Upper lobe of left lung (tissue), 6 donors: Measurements from ENCODE around the gene SCAMP3. TPM values are rescaled to one million over a fixed set of nuclear protein-coding genes. Genes with fewer than 3 reads are reported as not detected.
"Not testable (repeated sequence)": the region's sequence is repeated elsewhere in the genome, so short reads cannot be mapped to it uniquely, and the experiment has no call there.

ENCODE experiments used
- ATAC-seq, 2 donors: fragments of 200-7000 bp; cut with Tn5 transposase; one replicate each; pipeline ENCODE4 v1.9.1; 2022; ENCODE audit warnings: mild to moderate bottlenecking in 2 of 2, moderate library complexity in 2 of 2; ENCODE audit not compliant: low FRiP score in 2 of 2
- DNase-seq, 2 donors: peaks; one replicate each; pipeline ENCODE4 v3.0.0-alpha.2; 2019 to 2020
- H3K27ac ChIP-seq, 4 donors: fragments of 200-600 bp; sonication (generic); one replicate each; pipeline ENCODE4 v1.5.1; 2016 to 2019
- H3K27me3 ChIP-seq, 4 donors: fragments of 200-600 bp; sonication (generic); one replicate each; pipeline ENCODE4 v1.5.1; 2017 to 2019
- H3K36me3 ChIP-seq, 4 donors: fragments of 200-600 bp; sonication (generic); one replicate each; pipeline ENCODE4 v1.5.1; 2016 to 2019
- H3K4me1 ChIP-seq, 4 donors: fragments of 200-600 bp; sonication (generic); one replicate each; pipeline ENCODE4 v1.5.1; 2018 to 2019
- H3K4me3 ChIP-seq, 4 donors: fragments of 200-600 bp; sonication (generic); one replicate each; pipeline ENCODE4 v1.5.1; 2017 to 2019; ENCODE audit warnings: mild to moderate bottlenecking in 2 of 4, moderate library complexity in 1 of 4
- H3K9me3 ChIP-seq, 4 donors: fragments of 200-600 bp; sonication (generic); one replicate each; pipeline ENCODE4 v1.5.1; 2018 to 2019
- CTCF ChIP-seq, 6 experiments: fragments of 450-650 bp in 4 of 6; fragments of 200-600 bp in 2 of 6; sonication (generic) in 2 of 6; IDR thresholded peaks; one replicate each; pipeline ENCODE4 v1.5.1; 2016 to 2019; ENCODE audit warnings: antibody characterized with exemption in 6 of 6
- EP300 ChIP-seq, 4 donors: sonication (generic); formaldehyde crosslinking; IDR thresholded peaks; one replicate each; pipeline ENCODE4 v1.5.1; 2017; ENCODE audit warnings: antibody characterized with exemption in 4 of 4, control low read depth in 2 of 4
- POLR2A ChIP-seq, 4 donors: fragments of 450-650 bp; IDR thresholded peaks; one replicate each; pipeline ENCODE4 v1.5.1; 2016 to 2017; ENCODE audit warnings: antibody characterized with exemption in 4 of 4, mild to moderate bottlenecking in 2 of 4
- POLR2AphosphoS5 ChIP-seq, 2 donors: sonication (generic); formaldehyde crosslinking; IDR thresholded peaks; one replicate each; pipeline ENCODE4 v1.5.1; 2017; ENCODE audit warnings: antibody characterized with exemption in 2 of 2
- WGBS, 2 donors: methylation state at CpG; one replicate each; pipeline ENCODE4 v1.1.5; 2017 to 2018; 5-methylcytosine and 5-hydroxymethylcytosine counted together
- total RNA-seq, 6 donors: library from RNA; depleted of rRNA in 4 of 6; stranded (reverse); fragments of >200 nt in 4 of 6; gene quantifications; one replicate each; pipeline versions ENCODE4 v1.1.0 to v1.2.1, GENCODE V29; 2016 to 2021
- donor health status: DM: no; HTN: no; CAD: no; lungs with moderate emphysema.
- donor health status: DM: no; HTN: yes; CAD: no; lungs with severe emphysema.

Gene SCAMP3
- total RNA-seq, 6 donors from 2014 or later = 61.5 to 96.1 (median 70.4) TPM

- WGBS, 2 donors = 58 to 86% methylated on average over 2 to 5 of the region's 28 CpGs
- ATAC-seq = no peak
- TF ChIP-seq POLR2A (IDR thresholded peaks at IDR 0.05) = no peak
- TF ChIP-seq POLR2AphosphoS5 (IDR thresholded peaks at IDR 0.05) = no peak
- TF ChIP-seq EP300 (IDR thresholded peaks at IDR 0.05) = no peak
These were observed 11.9 kb downstream of the SCAMP3 start for GRCh38 chr1:155250246-155250632.

GRCh38 chr1:155247667-155248553, 14.2 kb downstream of the SCAMP3 start:
- Histone ChIP-seq H3K36me3 (peaks cover 0 to 17% (median 13%) of the 10 kb centered on the region in 4 donors), H3K9me3 (no peaks in the 10 kb centered on the region), H3K27ac (no peak overlapping the region), H3K4me3 (no peak overlapping the region), H3K4me1 (peaks cover 19 to 29% (median 23%) of the 10 kb centered on the region in 4 donors), H3K27me3 (peaks cover 0 to 3% (median 0%) of the 10 kb centered on the region in 4 donors)
- WGBS, 2 donors = 89 to 94% methylated on average over 25 to 26 of the region's 26 CpGs
- DNase-seq (peak in 1 of 2 donors; percentile 72), ATAC-seq (no peak)
- no peak for TF ChIP-seq POLR2A (IDR thresholded peaks at IDR 0.05)

More at GRCh38 chr1:155250246-155250632, 11.9 kb downstream of the SCAMP3 start:
- Histone ChIP-seq H3K4me1 (peaks cover 23 to 32% (median 26%) of the 10 kb centered on the region in 4 donors), H3K4me3 (peak overlapping the region in 3 of 4 donors; percentile 8 to 43 (median 36)), H3K27me3 (no peaks in the 10 kb centered on the region), H3K9me3 (no peaks in the 10 kb centered on the region), H3K27ac (peak overlapping the region in 3 of 4 donors; percentile 37 to 84 (median 47)), H3K36me3 (peaks cover 0 to 17% (median 13%) of the 10 kb centered on the region in 4 donors)
- DNase-seq = no peak

GRCh38 chr1:155246796-155247195, 15.4 kb downstream of the SCAMP3 start:
- Histone ChIP-seq H3K4me1 (peaks cover 21 to 35% (median 25%) of the 10 kb centered on the region in 4 donors), H3K36me3 (peaks cover 0 to 17% (median 13%) of the 10 kb centered on the region in 4 donors)
- ATAC-seq, DNase-seq, H3K9me3 ChIP-seq, H3K27ac ChIP-seq, H3K4me3 ChIP-seq, H3K27me3 ChIP-seq: not testable (repeated sequence)
- 90 to 100% methylated on average over 3 of the region's 3 CpGs for WGBS, 2 donors

- Histone ChIP-seq H3K36me3 (peaks cover 0 to 17% (median 13%) of the 10 kb centered on the region in 4 donors), H3K4me1 (peaks cover 24 to 41% (median 28%) of the 10 kb centered on the region in 4 donors), H3K27ac (peak overlapping the region; percentile 89 to 92 (median 90)), H3K27me3 (peaks cover 0 to 3% (median 0%) of the 10 kb centered on the region in 4 donors), H3K9me3 (no peaks in the 10 kb centered on the region), H3K4me3 (peak overlapping the region in 3 of 4 donors; percentile 54 to 68 (median 65))
- DNase-seq = no peak
- no peak for ATAC-seq
- TF ChIP-seq EP300 (IDR thresholded peaks at IDR 0.05) (no peak), POLR2A (IDR thresholded peaks at IDR 0.05) (no peak), POLR2AphosphoS5 (IDR thresholded peaks at IDR 0.05) (no peak), CTCF (IDR thresholded peaks at IDR 0.05) (no peak)
- 66 to 68% methylated on average over 7 to 8 of the region's 8 CpGs for WGBS, 2 donors
These were observed 17.0 kb downstream of the SCAMP3 start for GRCh38 chr1:155245163-155245524.

- H3K4me1 ChIP-seq = peaks cover 26 to 44% (median 29%) of the 10 kb centered on the region in 4 donors
- H3K36me3 ChIP-seq = peaks cover 0 to 19% (median 13%) of the 10 kb centered on the region in 4 donors
- WGBS, 2 donors = 1 to 2% methylated on average over 53 of the region's 53 CpGs
- H3K4me3 ChIP-seq = peak overlapping the region; percentile 54 to 68 (median 62)
- peak; percentile 92 to 99 for DNase-seq
- peak; percentile 94 to 97 for ATAC-seq
- peaks cover 0 to 3% (median 0%) of the 10 kb centered on the region in 4 donors for H3K27me3 ChIP-seq
- no peaks in the 10 kb centered on the region for H3K9me3 ChIP-seq
- TF ChIP-seq CTCF (IDR thresholded peaks at IDR 0.05) = peak; percentile 78 to 100 (median 92)
- TF ChIP-seq POLR2AphosphoS5 (IDR thresholded peaks at IDR 0.05) = peak; percentile 85 to 92
- peak; percentile 68 to 98 (median 86) for TF ChIP-seq POLR2A (IDR thresholded peaks at IDR 0.05)
- peak in 1 of 4 donors; percentile 1 for TF ChIP-seq EP300 (IDR thresholded peaks at IDR 0.05)
- peak overlapping the region; percentile 89 to 92 (median 90) for H3K27ac ChIP-seq
These were observed 17.6 kb downstream of the SCAMP3 start for GRCh38 chr1:155244368-155245162.
